Posterior vena cava (tissue), 2 donors: ENCODE measurements around the gene SPIRE1. TPM values are rescaled to one million over a fixed set of nuclear protein-coding genes. Genes with fewer than 3 reads are reported as not detected.

Source experiments
- DNase-seq: peaks from one replicate; pipeline ENCODE4 v3.0.0-alpha.2; 2020; ENCODE audit warnings: low spot score
- intact Hi-C, 2 donors: fragments of 100-400 bp; cut with DNase I; formaldehyde crosslinking; loops; one replicate each; pipeline versions ENCODE4 v1.14.1 to v1.14.2; 2022 to 2023
- long read RNA-seq, 2 donors: library from polyadenylated mRNA; unstranded; transcript quantifications; one replicate each; pipeline ENCODE4 v2.0.0, GENCODE V29; 2020 to 2021
- total RNA-seq, 2 donors: library from RNA; stranded (reverse); fragmentation: NEBNext Ultra II Directional; extraction: Animal tissue kit (Norgen Biotek cat#: 25700); gene quantifications; one replicate each; pipeline ENCODE4 v1.2.1, GENCODE V29; 2021
- donor health status: DM: yes; HTN: yes; CAD: no.
- donor health status: DM: yes; HTN: yes; CAD: no.

Gene SPIRE1
- total RNA-seq: 10 to 100 TPM; 32.3 to 47.8 TPM
- long read RNA-seq, donor 1, full-length matches to known transcripts: 7 of 12 reads
- long read RNA-seq, donor 1, partial matches to known transcripts: 3 of 12 reads
- long read RNA-seq, donor 1, other reads (novel, unspliced or antisense): 2 of 12 reads
- long read RNA-seq, donor 2, partial matches to known transcripts: 4 of 6 reads
- long read RNA-seq, donor 2, other reads (novel, unspliced or antisense): 2 of 6 reads

DNA sequence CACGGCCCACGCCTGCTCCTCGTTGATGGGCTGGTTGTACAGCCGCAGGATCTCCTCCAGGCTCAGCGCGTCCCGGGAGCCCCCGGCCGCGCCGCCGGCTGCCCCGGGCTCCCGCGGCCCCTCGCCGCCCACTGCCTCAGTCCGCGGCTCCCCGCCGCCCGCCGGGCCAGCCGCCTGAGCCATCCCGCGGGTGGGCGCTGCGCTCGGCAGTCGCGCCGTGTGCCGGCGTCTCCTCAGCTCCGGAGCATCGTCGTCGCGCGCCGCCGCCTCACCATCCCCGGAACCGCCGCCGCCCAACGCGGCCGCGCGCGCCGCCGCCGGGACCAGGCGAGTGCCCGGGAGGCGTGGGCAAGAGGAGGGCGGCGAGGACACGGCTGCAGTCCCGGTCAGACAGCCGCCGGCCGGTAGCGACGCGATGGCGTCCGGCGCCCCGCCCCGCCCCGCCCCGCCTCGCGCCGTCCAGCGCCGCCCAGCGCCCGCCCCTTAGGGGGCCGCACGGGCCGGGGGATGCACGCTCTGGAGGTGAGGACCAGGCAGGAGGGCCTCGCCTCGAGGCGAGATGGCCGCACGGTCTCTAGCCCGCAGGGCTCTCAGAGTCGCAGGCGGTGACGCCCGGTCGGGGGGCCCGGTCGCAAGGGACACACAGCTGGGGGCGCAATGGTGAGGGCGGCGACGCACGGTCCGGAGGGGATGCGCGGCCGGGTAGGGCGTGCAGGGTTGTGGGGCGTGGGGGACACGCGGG lies at the start of gene SPIRE1:
SPIRE1 (minus strand) TSS at position 424 of the 742 bp plus-strand sequence; CDS start at position 183, 241 bp downstream.
- intact Hi-C loops: loop anchor here (5.0 kb wide), 2 partner anchors 261 to 266 kb away; no protein-coding TSS in a partner anchor
- peak; percentile 91 for DNase-seq

DNA sequence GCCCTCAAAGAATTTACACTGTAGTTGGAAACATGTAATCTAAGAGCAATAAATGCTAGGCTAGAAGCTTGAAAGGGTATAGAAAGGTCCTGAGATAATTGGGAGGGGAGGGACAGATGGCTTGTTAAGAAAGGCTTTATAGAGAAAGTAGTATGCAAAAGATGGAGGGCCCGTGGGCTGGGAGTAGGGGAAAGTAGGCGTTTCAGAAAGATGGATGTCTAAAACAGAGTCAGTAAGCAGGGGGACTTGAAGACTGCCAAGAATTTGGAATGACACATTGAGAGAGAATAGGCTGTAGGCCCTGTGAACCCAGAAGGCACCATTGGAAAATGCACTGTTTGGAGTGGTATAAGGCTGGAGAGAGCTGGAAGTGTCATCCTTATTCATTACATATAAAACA lies 45.8 kb upstream of the SPIRE1 start:
- no peak for DNase-seq
- intact Hi-C loops: no loop called here

DNA sequence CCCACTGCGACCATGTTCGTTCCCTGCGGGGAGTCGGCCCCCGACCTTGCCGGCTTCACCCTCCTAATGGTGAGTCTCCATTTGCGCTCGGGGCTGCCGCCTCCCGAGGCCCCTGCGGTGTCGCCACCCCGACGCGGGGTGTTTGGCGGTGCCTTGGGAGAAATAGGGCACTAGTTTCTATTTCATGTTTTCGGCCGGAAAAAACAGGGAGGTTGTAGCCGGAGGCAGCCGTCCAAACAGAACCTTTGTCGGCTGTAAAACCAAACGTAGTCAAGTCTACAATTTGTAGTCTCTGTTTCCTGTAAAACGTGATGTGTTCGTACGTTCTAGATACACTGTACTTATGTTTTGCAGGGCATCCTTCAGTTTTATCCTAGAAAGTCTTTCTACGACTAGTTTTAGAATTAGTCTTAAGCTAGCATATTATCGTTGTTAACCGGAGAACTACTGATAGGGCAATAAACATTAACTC lies 45.2 kb upstream of the SPIRE1 start:
- intact Hi-C loops: no loop called here
- no peak for DNase-seq

DNA sequence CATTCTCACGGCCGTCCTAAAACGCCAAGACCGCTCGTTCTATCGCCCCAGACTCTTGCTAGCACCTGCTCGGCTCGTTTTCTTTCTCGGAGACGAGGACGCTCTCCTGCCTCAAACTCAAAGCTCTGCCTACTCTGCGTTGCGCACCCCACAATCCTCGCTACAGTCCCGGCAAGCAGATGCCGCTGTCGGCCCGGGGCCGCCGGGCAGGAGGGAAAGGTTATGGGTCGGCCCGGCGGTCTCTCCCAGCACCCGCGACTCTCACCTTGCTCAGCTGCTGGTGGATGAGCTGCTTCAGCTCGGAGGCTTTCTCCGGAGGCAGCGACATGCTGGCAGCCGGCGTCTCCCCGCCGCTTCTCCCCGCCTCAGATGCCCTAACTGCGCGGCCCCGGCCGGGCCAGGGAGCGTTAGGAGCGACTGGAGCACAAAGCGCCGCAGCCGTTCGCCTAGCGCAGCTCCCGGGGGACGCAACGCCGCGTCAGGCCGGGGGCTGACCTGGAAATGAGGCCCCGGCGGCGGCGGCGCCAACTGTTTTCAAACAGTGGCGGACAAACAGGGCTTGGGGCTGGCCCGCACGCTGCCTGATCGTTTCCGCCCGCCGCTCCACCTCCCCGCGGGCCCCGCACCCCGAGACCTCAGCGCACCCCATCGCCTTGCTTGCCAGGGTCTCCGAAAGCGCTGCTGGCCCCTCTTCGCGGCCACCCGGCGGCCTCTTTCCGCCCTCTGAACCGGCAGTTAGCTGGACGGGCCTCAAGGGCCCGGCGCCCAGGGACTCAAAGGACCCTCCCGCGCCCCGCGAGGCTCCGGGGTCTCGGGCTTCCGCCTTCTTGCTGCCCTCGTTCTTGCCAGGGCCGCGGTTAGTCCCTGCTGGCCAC lies 44.6 kb upstream of the SPIRE1 start, which contains the start of the genes CEP76 and PSMG2:
CEP76 (minus strand) TSS at position 503 of the 875 bp plus-strand sequence; CDS start at position 328, 175 bp downstream.
PSMG2 (plus strand) TSS at position 822 of the 875 bp plus-strand sequence. CDS start 66 bp downstream, outside the sequence.
- intact Hi-C loops: no loop called here

DNA sequence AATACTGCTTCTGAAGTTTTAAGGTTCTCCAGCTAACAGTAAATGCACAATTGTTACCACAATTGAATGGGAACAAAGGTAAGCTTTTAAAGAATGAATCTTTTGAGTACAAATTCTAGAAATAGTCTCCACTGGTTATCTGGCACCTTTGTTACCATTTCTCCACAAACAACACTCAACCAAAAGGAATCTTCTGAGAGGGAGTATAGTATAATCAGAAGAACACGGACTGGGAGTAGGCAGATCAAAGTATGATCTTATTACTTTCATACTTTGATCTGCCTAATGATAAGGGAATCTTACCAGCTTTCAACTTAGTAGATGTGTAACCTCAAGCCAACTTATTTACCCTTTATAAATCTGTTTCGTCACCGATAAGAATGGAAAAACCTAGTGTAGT lies 43.3 kb upstream of the SPIRE1 start:
- DNase-seq: no peak
- intact Hi-C loops: no loop called here

More for the DNA sequence above, 44.6 kb upstream of the SPIRE1 start, which contains the start of the genes CEP76 and PSMG2:
- DNase-seq: peak; percentile 97

DNA sequence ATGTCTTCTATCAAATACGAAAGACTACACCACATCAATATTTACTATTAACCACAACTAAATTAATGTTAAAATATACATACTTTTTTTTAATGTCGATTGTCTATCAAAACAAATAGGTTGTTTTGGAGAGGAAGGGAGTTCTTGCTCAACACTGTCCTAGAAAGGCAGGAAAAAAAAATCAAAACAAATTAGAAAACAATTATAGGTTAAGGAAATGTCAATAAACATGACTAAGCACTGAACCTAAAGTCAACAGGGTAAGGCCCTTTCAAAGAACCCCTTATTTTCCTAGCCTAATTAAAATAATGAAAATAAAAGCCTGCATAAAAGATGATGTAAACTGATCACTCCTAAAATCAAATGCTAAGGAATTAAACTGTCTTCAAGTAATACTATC lies 41.8 kb upstream of the SPIRE1 start:
- intact Hi-C loops: no loop called here
- DNase-seq: no peak

DNA sequence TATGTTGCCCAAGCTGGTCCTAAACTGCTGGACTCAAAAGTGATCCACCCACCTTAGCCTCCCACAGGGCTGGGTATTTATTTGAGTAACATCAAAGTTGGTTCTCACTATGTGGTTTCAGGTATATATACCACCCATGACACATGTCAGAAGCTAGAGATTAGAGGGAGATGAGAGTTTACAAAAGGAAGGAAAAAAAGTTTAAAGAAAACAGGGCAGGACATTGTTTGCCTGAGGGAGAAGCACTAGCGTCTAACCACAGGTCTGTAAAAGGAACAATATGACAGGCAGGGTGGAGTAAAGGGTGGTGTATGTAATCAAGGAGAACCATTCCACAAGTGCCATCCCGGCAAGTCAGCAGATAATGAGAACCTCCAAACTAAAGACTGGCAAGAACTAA lies 36.1 kb upstream of the SPIRE1 start:
- DNase-seq: no peak
- intact Hi-C loops: no loop called here

DNA sequence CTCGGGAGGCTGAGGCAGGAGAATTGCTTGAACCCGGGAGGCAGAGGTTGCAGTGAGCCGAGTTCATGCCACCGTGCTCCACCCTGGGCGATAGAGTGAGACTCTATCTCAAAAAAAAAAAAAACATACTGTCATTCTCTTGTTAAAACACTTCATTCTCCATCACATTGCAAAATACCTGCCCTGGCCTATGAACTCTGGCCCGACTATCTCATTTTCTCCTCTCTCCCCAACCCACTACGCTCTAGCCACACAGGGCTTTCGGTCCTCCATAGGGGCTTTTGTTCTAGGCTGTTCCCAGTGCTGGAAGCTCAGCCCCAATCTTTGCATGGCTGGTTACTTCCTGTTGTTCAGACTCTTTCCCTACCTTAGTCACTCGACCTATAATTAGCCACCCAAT lies 34.3 kb upstream of the SPIRE1 start:
- intact Hi-C loops: no loop called here
- no peak for DNase-seq

DNA sequence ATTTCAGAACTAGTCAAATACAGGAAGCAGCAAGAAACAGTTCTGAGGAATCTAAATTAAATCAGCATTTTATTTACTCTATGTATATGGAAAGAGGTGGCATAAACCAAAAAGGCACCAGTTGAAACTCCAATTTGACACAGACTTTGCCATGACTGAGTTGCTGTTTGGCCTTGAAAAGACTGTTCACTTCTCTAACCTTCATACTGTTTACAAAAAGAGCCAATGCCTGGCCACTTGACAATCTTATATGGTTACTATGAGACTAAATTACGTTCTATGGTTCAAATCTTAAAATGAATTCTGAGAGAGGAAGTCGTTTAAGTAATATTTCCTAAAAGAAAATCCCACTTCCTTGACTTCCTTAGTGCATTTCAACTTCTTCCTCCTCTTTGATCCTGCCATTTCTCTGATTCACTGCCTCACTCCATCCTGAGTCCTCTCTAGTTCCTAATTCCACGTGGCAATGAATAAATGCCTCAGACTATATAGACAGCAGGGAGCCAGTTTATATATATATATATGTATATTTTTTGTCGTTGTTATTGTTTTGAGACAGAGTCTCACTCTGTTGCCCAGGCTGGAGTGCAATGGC lies 31.4 kb upstream of the SPIRE1 start:
- no peak for DNase-seq
- intact Hi-C loops: no loop called here

DNA sequence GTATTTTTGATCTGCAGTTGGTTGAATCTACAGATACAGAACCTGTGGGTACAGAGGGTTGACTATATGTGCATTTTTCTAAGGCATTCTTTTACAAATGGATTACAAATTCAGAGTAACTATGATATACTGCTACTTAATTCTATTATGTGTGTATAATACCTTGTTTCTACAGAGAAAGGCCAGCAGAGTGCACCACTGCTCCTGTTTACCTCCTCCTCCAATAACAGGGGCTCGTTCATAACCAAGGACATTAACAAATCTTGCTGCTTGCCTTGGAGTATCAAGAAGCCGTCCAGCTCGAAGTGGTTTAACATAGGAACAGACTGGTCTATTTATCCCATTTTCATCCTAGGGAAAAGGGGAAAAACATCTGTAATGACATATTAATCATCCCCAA lies 28.2 kb upstream of the SPIRE1 start:
- intact Hi-C loops: no loop called here
- DNase-seq: no peak

DNA sequence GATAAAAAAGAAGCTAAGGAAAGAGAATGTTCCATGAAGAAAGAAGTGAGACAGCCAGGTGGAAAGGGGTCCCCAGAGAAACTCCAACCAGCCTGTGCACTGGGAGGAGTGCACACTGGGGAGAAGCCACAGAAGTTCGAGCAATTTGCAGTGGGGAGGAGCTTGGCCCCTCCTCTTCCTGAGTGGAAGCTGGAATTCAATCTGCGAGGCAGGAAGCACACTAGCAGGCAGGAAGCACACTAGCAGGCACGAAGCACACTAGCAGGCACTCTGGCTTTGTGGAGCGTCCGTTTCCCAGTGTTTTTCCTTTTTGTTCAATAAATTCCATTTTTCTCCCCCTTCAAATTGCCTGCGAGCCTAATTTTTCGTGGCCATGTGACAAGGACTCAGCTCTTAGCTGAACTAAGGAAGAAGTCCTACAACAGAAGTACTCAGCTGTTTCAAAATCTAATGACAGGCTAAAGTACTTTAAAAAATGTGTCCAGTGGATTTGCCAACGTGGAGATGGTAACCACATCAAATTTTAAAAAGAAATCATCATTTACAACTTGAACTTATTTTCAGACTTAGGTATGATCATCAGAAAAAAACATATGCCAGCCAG lies 21.4 kb upstream of the SPIRE1 start:
- intact Hi-C loops: no loop called here
- DNase-seq: no peak

DNA sequence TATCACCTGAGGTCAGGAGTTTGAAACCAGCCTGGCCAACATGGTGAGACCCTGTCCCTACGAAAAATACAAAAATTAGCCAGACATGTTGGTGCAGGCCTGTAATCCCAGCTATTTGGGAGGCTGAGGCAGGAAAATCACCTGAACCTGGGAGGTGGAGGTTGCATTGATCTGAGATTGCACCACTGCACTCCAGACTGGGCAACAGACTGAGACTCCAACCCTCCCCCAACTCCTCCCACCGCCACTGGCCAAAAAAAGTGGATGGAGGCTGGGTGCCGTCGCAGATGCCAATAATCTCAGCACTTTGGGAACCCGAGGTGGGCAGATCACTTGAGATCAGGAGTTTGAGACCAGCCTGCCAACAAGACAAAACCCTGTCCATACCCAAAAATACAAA lies 10.1 kb upstream of the SPIRE1 start:
- intact Hi-C loops: no loop called here
- no peak for DNase-seq

DNA sequence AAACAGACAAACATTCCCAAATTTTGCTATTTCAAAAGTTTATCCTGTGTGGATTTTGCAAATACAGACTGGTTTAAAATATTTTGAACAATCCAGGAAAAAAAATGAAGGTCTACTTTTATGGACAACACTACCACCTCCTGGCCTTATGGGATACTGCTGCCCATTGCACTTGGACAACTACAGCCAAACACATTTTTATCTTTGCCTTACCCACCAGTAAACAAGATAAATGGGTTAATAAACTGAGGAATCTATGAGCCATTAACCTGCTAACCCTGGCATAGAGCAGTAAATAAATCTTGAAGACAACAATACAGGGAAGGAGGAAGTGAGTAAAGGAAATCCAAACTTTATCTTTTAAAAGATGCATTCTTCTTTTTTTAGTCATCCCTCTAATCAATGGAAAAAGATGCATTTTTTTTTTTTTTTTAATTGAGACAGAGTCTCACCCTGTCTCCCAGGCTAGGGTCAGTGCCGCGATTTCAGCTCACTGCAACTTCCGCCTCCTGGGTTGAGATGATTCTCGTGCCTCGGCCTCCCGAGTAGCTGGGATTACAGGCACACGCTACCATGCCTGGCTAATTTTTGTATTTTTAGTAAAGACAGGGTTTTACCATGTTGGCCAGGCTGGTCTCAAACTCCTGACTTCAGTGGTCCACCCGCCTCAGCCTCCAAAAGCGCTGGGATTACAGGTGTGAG lies 2.1 kb upstream of the SPIRE1 start:
- DNase-seq: no peak

DNA sequence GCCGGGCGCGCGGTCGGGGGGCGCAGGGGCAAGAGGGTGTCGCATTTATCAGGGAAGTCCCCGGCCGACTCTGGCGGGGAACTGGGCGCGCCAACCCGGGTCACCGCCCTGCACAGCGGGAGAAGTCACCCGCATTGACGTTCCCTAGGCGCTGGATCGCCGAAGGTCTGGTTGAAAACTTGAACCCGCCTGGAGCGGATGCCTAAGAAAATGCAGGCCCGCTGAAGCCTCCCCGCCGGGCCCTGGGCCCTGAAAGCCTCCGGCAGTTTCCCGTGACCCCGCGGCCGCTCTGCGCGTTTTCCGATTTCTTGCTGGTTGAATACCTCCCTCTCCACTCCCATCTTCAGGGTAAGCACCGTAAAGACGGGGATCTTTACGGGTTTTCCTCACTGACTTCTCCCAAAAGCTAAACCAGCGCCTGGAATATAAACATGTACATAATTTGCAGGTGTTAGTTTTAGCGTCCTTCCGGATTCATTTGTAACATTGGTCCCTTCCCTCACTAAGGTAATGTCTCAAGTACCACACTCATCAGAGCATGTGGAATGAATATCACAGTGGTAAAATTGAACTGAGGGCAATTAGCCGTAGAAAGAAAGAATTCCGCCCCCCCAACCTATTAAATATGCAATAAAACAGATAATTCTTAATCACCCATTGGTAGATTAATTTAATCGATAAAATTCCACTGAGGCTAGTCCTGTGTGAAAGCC lies 675 bp upstream of the SPIRE1 start:
- peak; percentile 83 for DNase-seq
- intact Hi-C loops: loop anchor here (5.0 kb wide), 2 partner anchors 261 to 266 kb away; no protein-coding TSS in a partner anchor

More for the DNA sequence above, 2.1 kb upstream of the SPIRE1 start:
- intact Hi-C loops: loop anchor here (5.0 kb wide), 2 partner anchors 263 to 268 kb away; no protein-coding TSS in a partner anchor

DNA sequence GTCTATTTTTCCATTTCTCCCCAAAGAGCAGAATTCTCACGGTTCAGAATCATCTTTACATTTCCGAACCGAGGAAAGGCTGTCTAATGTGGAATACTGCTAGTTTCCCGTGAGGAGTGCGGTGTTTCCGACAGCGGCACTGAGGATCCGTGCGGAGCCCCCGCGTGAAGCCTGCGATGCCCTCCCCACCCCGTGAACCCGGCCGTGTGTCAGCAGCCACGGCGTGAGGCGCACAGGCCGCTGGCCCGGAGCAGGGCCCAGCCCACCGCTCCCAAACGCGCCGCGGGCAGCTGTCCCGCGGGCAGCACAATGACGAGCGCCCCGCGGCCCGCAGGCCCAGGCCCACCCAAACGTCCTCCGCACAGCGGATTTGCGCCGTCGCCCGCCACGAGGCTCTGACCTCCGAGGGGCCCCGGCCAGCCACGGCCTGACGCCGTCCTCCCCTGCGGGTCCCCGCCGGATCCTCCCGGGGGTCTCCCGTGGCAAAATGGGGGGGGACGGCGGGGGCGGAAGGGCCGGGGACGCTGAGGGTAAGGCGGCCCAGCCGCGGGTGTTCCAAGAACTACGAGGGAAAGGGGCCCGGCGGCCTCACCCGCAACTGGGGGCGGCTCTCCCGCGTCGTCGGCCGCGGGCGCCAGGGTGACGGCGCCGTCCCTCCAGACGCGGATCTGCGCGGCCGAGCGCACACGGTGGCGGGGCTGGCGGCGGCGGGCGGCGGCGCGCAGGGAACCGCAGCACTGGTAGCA lies 796 bp downstream of the SPIRE1 start:
- intact Hi-C loops: loop anchor here (5.0 kb wide), 2 partner anchors 260 to 265 kb away; no protein-coding TSS in a partner anchor
- DNase-seq: no peak

DNA sequence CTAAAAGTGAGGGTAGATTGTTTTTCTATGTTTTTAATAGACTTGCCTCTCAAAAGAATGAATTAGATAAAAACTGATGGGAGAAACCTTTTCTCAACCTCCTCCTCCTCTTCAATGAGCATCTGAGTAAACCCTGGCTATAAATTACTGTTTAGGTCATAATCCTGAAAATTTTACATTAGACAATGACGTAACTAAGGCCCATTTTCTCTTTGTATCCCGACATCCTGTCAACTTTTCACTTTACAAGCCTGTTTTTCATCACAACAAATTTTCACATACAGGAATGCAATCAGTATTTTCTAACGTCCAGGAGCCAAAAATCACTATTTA lies 1.3 kb downstream of the SPIRE1 start:
- intact Hi-C loops: loop anchor here (5.0 kb wide), 2 partner anchors 259 to 264 kb away; no protein-coding TSS in a partner anchor
- no peak for DNase-seq

DNA sequence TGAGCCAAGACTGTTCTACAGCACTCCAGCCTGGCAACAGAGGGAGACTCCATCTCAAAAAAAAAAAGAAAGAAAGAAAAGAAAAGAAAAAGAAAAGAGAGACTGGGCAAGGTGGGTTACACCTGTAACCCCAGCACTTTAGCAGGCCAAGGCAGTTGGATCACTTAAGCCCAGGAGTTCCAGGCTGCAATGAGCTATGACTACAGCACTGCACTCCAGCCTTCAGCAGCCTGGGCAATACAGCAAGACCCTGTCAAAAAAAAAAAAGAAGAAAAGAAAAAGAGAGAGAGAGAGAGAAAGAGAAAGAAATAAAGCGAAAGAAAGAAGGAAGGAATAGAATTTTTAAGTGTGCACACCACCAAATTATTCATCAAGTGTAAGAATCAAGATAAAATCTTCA lies 2.9 kb downstream of the SPIRE1 start:
- no peak for DNase-seq
- intact Hi-C loops: loop anchor here (5.0 kb wide), 3 partner anchors 258 to 803 kb away; partner anchors contain the start of gene CHMP1B (in 1 of the 2)
